ENCODE data around the gene MCUR1. TPM values are rescaled to one million over a fixed set of nuclear protein-coding genes. Genes with fewer than 3 reads are reported as not detected.

MCUR1 gene
- total and polyA plus RNA-seq, 2 of the 13 experiments (the other 11 are each of a cell fraction or from before 2014, with no cell fraction given): 8.0 to 29.6 TPM

- no peak; the same call in 1 of the 2 replicates for TF ChIP-seq ZBTB43 (CRISPR knock-in tag; conservative IDR thresholded peaks at IDR 0.05)
- no peak for TF ChIP-seq ZNF557 (CRISPR knock-in tag; IDR thresholded peaks at IDR 0.05)
- peak; percentile 94 for TF ChIP-seq KLF6 (CRISPR knock-in tag; IDR thresholded peaks at IDR 0.05)
- no peak for TF ChIP-seq HOXA9 (CRISPR knock-in tag; IDR thresholded peaks at IDR 0.05; ENCODE audit: borderline replicate concordance)
- TF ChIP-seq ASH2L (IDR thresholded peaks at IDR 0.05; ENCODE audit: insufficient read length, low read depth, low read length): peak; percentile 90
- TF ChIP-seq ZNF891 (CRISPR knock-in tag; IDR thresholded peaks at IDR 0.05): peak; percentile 15; the same call in 1 of the 2 replicates
- TF ChIP-seq CAMTA2 (CRISPR knock-in tag; IDR thresholded peaks at IDR 0.05; ENCODE audit: borderline replicate concordance): 0 out of 2 replicates have a peak, but pooled peaks have one; percentile 77
- TF ChIP-seq ZNF432 (CRISPR knock-in tag; IDR thresholded peaks at IDR 0.05; ENCODE audit: borderline replicate concordance): no peak
- TF ChIP-seq GMEB1 (CRISPR knock-in tag; IDR thresholded peaks at IDR 0.05; ENCODE audit: borderline replicate concordance): peak; percentile 75
- TF ChIP-seq ZC3H13 (CRISPR knock-in tag; IDR thresholded peaks at IDR 0.05): peak; percentile 91; the same call in 1 of the 2 replicates
- TF ChIP-seq FOXK2 (IDR thresholded peaks at IDR 0.05): no peak
- TF ChIP-seq ZNF512 (CRISPR knock-in tag; IDR thresholded peaks at IDR 0.05): no peak
- peak; percentile 33; the same call in 1 of the 2 replicates for TF ChIP-seq PRMT3 (CRISPR knock-in tag; IDR thresholded peaks at IDR 0.05; ENCODE audit: borderline replicate concordance, low read depth)
- no peak for TF ChIP-seq ZEB1 (IDR thresholded peaks at IDR 0.05; ENCODE audit: insufficient replicate concordance, low read depth)
- TF ChIP-seq ZBTB25 (CRISPR knock-in tag; IDR thresholded peaks at IDR 0.05): no peak; the same call in 1 of the 2 replicates
- TF ChIP-seq EZH2 (conservative IDR thresholded peaks at IDR 0.05; ENCODE audit: low read depth, low read length): no peak
- TF ChIP-seq ZNF329 (CRISPR knock-in tag; IDR thresholded peaks at IDR 0.05; ENCODE audit: low read depth): peak; percentile 74
- no peak; the same call in 1 of the 2 replicates for TF ChIP-seq JDP2 (CRISPR knock-in tag; IDR thresholded peaks at IDR 0.05; ENCODE audit: borderline replicate concordance)
- TF ChIP-seq ZBTB1 (CRISPR knock-in tag; IDR thresholded peaks at IDR 0.05; ENCODE audit: borderline replicate concordance): no peak
- peak; percentile 71; the same call in 1 of the 2 replicates for TF ChIP-seq ZSCAN31 (CRISPR knock-in tag; IDR thresholded peaks at IDR 0.05; ENCODE audit: low read depth)
- no peak for TF ChIP-seq ZNF44 (CRISPR knock-in tag; IDR thresholded peaks at IDR 0.05)
- peak; percentile 92 for TF ChIP-seq ZNF468 (CRISPR knock-in tag; IDR thresholded peaks at IDR 0.05)
- TF ChIP-seq SP5 (CRISPR knock-in tag; IDR thresholded peaks at IDR 0.05; ENCODE audit: borderline replicate concordance, low read depth): peak; percentile 76
- TF ChIP-seq SATB2 (CRISPR knock-in tag; IDR thresholded peaks at IDR 0.05): peak; percentile 78; the same call in 1 of the 2 replicates
These were observed at the start of gene MCUR1 (continued) for GRCh38 chr6:13814176-13814937.

Data from HepG2 (cell line).